Eye (tissue), 1 donor: ENCODE data around the gene CLCN6.

Experiments
- DNase-seq: peaks from one replicate; pipeline ENCODE4 v3.0.0-alpha.2; 2015

CLCN6 gene

GRCh38 chr1:11856698-11857097 is 50.7 kb downstream of the CLCN6 start:
- DNase-seq = no peak

GRCh38 chr1:11857164-11857851 is 51.3 kb downstream of the CLCN6 start:
- DNase-seq = no peak

- DNase-seq = no peak
Observed at GRCh38 chr1:11858158-11858557, 52.2 kb downstream of the CLCN6 start.

GRCh38 chr1:11858613-11858967 is 52.6 kb downstream of the CLCN6 start, which contains the start of gene NPPB:
TSS of gene NPPB (minus strand) at chr1:11858945. CDS start at chr1:11858833, 112 bp downstream.
- DNase-seq = no peak

GRCh38 chr1:11858968-11859871 is 53.2 kb downstream of the CLCN6 start:
- peak; percentile 87 for DNase-seq

GRCh38 chr1:11860083-11860482 is 54.1 kb downstream of the CLCN6 start:
- no peak for DNase-seq

- no peak for DNase-seq
Observed at GRCh38 chr1:11860587-11860986, 54.6 kb downstream of the CLCN6 start.

- no peak for DNase-seq
Observed at GRCh38 chr1:11862890-11863289, 56.9 kb downstream of the CLCN6 start.

- DNase-seq = no peak
Observed at GRCh38 chr1:11868331-11868980, 62.5 kb downstream of the CLCN6 start.

- DNase-seq = no peak
Observed at GRCh38 chr1:11869104-11869503, 63.1 kb downstream of the CLCN6 start.

- DNase-seq = no peak
Observed at GRCh38 chr1:11869650-11870207, 63.7 kb downstream of the CLCN6 start.

GRCh38 chr1:11872545-11872944 is 66.6 kb downstream of the CLCN6 start:
- no peak for DNase-seq

GRCh38 chr1:11873395-11874257 is 67.6 kb downstream of the CLCN6 start:
- DNase-seq = no peak

- no peak for DNase-seq
Observed at GRCh38 chr1:11874258-11874562, 68.2 kb downstream of the CLCN6 start.

- DNase-seq = no peak
Observed at GRCh38 chr1:11874624-11875023, 68.6 kb downstream of the CLCN6 start.

- no peak for DNase-seq
Observed at GRCh38 chr1:11875094-11875493, 69.1 kb downstream of the CLCN6 start.

- DNase-seq = no peak
Observed at GRCh38 chr1:11877074-11877473, 71.1 kb downstream of the CLCN6 start.

GRCh38 chr1:11878081-11878890 is 72.3 kb downstream of the CLCN6 start:
- no peak for DNase-seq

GRCh38 chr1:11878891-11879190 is 72.8 kb downstream of the CLCN6 start:
- DNase-seq = no peak

- DNase-seq = no peak
Observed at GRCh38 chr1:11879311-11880180, 73.6 kb downstream of the CLCN6 start.

GRCh38 chr1:11880181-11880575 is 74.2 kb downstream of the CLCN6 start:
- no peak for DNase-seq
